HCEC 1CT (cell line): Measurements from ENCODE around the gene CST4.
"Not testable (repeated sequence)": the region's sequence is repeated elsewhere in the genome, so short reads cannot be mapped to it uniquely, and the experiment has no call there.

ENCODE experiments used
- DNase-seq: peaks from one replicate; pipeline ENCODE4 v3.0.0-alpha.2; 2017

The CST4 gene

DNA sequence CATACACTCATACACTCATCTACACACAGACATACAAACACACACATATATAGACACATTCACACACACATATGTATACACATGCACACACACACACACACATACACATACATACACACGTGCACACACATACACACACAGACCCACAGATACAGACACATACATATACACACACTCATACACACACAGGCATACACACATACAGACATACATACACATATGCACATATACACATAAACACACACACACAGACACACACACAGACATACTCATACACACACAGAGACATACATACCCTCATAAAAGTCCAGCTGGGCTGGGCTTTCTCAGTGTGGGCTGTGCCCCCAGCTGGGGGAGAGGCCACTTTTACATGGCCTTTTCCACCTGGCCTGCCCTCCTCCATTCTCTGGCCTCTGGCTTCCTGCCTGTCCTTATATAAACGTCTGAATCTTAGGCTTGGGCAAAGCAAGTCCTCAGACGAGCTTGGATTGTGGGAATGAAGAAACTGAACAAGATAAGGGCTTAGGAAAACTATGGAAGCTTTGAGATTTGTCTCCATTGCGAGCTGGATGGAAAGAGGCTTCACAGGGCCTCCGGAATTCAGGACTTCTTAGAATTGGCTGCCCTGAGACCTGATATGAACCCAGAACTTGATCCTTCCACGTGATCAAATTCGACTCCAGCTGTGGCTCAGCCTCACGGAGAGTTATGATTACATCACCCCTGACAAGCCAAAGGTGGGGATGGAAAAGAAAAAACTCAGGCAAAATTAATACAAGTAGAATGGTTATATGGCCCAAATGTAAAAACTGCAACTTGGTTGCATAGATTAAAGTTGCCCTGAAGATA lies 28.6 kb downstream of the CST4 start:
- DNase-seq, result peak; percentile 63

DNA sequence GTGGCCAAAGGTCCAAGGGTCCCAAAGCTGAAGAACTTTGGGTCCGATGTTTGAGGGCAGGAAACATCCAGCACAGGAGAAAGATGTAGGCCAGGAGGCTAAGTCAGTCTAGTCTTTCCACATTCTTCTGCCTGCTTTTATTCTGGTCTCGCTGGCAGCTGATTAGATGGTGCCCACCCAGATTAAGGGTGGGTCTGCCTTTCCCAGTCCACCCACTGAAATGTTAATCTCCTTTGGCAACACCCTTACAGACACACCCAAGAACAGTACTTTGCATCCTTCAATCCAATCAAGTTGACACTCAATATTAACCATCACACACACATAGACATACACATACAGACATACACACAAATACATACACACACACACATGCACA lies 29.2 kb downstream of the CST4 start:
- not testable (repeated sequence) for DNase-seq

DNA sequence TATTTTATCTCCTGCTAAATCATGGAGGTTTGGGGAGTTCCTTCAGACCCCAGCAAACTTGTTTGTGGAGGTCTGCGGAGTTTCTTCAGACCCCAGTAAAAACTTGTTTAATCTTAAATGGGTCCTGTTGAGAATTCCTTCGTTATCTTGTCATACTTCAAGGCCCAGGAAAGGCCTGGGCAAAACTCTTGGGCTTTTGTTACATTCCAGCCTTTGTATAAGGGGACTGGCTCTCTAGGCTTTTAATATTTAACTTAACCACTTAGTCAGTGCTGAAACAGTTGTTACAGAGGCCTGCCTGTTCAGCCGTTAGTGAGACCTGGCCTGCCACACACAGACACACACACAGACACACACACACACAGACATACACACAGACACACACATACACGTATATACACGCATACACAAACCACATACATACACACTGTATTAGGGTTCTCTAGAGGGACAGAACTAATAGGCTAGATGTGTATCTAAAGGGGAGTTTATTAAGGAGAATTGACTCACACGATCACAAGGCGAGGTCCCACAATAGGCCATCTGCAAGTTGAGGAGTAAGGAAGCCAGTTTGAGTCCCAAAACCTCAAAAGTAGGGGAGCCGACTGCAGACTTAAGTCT lies 29.7 kb downstream of the CST4 start:
- DNase-seq, result no peak

DNA sequence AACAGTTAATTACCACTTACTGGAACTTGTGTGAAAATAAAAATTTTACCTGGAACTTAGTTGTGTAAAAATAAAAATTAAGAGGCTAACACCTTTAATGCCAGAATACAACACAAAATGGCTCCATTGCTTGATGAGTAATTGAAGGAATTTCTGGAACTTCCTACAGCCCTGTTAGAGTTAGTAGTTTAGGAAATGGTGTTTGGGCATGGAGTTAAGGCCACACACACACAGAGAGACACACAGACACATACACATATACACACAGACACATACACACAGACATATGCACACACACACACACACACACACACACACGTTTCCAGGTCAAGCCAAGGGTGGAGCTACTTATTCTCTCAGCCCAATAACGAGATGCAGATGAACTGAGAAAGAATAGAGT lies 30.5 kb downstream of the CST4 start:
- no peak for DNase-seq

DNA sequence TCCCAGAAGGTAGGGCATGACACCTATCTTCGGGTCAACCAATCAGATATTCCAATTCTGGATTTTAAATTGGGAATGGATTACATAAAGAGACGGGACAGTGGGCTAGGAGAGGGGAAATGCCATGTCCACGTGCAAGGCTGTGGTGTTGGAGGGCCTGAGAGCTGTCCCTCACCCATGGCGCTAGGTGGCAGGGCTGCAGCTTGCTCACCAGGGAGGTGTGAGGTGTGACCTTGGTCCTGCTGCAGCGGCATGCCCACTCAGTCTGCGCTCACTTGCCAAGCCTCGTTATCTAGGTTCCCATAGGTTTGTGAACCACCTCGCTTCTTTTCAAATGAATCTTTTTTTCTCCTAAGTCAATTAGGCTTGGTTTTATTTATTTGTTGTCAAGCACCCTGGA lies 31.6 kb downstream of the CST4 start:
- DNase-seq, result no peak

DNA sequence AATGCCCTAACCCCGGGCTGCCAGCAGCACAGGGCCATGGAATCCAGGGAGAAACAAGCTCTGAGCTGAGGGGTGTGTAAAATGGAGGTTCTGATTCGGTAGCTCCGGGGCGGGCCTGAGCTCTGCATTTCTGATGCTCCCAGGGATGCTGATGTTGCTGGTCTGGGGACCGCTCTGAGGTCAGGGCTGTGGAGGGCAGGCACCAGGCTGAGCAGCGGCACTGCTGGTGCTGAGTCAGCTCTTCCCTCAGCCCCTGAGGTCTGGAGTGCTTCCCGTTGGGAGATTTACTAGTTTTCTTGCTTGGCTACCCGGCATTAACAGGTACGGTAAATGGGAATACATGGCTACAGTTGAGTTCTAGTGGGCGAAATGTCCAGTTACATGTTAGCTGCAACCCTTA lies 32.5 kb downstream of the CST4 start:
- no peak for DNase-seq

DNA sequence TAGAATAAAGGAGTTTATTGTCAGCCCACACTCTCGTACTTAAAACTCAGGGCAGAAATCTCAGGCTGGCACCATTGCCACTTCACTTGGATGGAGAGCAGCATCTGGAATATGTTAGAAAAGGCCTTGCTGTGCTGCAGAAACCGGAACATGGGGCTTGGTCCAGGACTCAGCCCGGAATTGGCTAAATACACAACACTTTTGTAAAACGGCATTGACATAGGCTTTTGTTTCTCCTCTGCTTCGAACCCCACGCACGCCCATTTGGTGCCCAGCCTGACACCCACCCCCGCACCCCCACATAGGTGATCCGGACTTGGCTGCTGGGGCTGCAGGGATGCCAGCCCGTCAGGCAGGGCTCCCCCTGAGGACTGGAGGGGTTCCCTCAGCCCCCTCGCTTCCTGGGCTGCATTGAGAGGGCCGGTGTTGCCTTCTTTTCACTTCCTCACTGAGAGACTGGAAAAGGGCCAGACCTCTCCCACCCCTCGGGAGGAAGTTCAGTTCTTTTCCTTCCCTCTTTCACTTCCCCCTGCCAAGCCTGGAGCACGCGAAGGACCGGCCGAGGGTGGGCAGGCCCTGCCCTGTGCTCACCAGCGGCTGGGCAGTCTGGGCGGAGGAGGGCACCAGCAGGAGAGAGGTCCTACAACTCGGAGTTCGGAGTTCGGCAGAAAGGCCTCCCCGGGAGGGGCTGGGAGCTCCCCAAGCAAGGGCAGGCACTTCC lies 33.2 kb downstream of the CST4 start:
- no peak for DNase-seq

DNA sequence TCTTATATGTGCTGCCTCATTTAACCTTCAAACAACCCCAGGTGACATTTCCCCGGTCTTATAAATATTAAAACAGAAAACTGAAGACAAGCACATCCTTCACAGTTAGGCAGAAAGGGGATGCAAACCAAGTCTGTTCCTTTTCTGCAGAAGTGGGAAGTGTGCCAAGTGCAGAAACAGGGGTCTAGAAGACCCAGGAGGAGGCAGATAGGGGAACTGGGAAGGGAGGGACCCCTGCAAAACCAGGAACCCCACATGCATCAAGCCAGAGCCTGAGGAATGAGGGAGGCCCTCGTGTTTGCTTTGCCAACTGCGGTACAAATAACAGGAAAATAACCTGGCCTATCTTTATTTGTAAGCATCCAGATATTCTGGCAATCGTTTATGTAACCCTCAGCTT lies 34.1 kb downstream of the CST4 start:
- no peak for DNase-seq

DNA sequence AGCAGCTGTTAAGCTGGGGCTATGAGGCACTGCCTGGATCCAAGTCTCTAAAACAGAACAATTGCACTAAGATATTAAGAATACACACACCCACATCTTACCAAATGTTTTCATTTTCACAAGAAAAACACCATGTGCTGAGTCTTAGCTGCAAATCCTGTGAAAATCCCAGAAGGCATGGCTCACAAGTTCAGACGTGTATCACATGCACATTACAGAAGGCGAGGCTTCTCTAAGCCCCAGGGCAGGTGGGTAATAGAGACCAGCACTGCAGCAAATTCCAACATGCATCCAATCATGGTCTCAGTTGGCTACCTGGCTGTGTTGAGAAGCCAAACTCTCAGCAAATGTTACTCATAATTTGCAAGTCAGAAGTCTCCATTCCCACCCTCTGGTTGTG lies 34.8 kb downstream of the CST4 start:
- DNase-seq, result no peak

DNA sequence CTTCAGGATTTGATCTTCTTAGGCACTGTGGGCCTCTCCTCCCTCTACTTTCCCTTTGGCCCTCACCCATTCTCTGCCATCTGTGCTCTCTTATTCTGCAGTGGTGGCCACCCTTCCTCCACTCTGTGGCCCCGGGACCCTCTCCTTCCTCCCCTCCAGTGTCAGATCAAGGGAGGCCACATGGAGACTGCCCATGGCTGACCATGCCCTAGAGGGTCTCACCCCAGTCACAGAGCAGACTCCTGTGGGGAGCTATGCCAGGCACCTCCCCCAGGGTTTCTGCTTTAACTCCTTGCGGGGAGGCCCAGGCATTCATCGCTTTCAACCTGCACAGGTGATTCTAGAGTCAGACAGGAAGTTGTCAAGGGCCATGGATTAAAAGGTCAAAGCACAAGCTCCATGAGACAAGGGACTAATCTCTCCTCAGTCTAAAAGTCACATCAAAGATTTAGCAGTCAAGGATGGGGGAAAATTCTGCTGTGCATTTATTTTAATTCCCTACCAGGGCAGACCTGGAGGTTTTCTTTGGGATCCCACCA lies 35.4 kb downstream of the CST4 start:
- no peak for DNase-seq

DNA sequence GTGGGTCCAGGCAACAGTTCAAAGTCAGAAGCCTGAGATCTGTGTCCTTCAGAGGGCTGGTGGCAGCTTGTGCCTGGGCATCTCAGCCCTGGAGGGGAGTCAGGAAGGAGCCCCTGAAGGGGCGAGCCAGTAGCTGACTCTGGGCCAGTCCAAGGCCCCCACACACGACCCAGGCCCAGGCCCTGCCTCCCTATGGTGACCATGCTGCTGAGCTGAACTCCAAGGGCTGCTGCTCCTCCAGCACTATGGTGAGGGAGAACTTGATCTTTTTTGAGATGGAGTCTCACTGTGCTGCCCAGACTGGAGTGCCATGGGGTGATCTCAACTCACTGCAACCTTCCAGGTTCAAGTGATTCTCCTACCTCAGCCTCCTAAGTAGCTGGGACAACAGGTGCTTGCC lies 35.9 kb downstream of the CST4 start:
- no peak for DNase-seq

DNA sequence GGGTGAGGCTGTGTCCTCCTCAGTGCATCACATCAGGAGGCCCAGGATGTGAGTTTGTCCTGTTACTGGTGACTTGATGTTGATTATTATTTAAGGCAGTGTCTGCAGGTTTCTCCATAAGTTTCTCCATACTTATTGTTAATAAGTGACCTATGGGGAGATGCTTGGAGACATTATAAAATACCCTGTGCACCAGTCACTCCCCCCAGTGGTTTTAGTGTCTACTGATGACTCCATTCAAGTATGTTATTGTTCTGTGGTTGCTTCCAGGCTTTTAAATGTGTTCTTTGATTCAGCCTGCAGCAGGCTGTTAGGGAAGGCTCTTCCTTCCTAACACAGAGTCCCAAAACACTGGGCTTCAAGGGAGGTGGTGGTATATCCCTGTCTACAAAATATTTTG lies 36.5 kb downstream of the CST4 start:
- DNase-seq, result no peak

DNA sequence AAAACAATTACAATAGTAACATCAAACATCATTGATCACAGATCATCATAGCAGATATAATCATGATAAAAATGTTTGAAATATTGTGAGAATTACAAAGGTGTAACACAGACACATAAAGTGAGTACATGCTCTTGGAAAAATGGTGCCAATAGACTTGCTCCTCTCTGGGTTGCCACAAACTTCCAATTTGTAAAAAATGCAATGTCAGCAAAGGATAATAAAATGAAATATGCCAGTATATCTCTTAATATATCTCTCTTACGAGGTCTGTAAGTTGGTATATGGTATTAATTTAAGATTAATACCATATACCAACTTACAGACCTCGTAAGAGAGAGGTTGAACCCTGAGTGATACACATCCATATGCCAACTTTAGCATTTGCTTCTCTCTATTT lies 37.7 kb downstream of the CST4 start:
- no peak for DNase-seq

DNA sequence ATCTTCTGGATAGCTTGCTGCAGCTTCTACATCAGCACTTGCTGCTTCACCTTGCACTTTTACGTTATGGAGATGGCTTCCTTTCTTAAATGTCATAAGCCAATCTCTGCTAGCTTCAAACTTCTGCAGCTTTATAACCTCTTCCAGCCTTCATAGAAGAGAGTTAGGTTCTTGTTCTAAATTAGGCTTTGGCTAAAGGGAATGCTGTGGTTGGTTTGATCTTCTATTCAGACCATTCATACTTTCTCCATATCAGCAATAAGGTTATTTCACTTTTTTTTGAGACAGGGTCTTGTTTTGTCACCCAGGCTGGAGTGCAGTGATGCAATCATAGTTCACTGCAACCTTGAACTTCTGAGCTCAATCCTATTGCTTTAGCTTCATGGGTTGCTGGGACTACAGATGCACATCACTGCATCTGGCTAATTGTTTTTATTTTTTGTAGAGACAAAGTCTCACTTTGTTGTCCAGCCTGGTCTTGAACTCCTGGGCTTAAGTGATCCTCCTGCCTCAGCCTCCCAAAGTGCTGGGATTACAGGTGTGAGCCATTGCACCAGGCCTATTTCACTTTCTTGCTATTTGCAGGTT lies 38.9 kb downstream of the CST4 start:
- no peak for DNase-seq

DNA sequence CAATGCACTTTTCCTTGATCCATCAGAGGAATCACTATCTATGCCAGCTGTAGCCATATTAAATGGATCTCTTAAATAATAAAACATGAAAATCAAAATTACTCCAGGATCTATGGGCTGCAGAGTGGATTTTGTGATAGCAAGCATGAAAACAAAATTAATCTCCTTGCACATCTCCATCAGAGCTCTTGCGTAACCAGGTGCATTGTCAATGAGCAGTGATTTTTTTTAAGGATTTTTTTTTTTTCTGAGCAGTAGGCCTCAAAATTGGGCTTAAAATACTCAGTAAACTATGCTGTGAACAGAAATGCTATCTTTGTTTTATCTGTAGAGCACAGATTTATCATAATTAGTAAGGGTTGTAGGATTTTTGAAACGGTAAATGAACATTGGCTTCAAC lies 39.6 kb downstream of the CST4 start:
- no peak for DNase-seq

DNA sequence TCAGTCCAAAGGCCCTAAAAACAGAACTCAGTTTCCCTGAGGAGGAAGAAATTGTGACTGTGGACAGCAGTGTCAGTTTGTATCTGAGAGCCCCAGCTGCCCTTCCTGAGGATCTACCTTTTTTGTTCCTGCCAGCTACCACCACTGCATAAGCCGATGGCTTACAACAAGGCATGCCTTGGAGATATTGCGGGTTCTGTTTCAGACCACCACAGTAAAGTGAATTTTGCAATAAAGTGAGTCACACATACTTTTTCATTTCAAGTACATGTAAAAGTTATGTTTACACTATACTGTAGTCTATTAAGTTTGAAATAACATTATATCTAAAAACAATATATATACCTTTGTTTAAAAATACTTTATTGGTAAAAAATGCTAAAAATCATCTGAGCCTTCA lies 41.5 kb downstream of the CST4 start:
- peak; percentile 23 for DNase-seq

DNA sequence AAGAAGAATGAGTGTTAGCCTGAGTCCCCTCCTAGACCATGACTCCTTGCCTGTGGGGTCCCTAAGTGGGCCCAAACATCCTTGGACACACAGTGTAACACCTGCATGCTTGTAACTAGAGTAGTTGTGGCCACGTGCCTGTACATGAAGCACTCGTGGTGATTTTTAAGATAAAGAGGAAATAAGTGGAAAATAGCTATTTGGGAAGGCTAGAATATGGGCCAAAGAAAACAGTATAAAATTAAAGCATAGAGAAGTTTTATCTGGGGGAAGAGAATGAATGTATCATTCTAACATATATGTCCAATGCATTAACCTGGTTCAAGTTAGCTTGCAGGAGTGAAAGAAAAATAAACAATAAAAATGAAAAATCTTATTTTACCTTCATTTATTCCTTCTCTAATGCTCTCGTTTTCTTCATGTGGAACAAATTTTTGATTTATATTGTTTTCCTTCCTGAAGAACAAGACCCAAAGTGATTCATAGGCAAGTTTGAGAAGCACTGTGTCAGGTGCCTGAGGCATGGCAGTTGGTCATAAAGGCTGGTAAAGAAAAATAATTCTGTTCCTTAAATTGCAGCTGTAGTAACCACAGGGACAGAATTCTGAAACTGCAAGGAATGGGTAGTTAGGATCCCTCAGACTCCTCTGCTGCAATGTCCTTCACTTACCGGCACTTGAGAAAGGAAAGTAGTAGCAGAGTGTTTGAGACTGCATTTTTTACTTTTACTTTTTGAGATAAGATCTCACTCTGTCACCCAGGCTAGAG lies 42.5 kb downstream of the CST4 start:
- DNase-seq, result no peak

DNA sequence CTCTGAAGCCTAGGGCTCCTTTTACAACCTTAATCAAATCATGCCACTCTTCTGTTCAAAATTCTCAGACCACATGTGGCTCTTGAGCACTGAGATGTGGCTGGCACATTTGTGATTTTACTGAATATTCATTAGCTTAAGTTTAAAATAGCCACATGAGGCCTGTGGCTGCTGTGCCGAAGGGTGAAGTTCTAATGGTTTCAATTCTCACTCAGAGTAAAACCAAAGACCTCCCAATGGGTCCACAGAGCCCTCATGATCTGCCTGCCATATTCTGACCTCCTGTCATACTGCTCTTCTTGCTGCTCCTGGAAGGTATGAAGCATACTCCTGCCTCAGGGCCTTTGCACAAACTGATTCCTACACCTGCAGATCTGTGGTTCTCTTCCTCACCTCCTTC lies 43.3 kb downstream of the CST4 start:
- DNase-seq, result no peak

DNA sequence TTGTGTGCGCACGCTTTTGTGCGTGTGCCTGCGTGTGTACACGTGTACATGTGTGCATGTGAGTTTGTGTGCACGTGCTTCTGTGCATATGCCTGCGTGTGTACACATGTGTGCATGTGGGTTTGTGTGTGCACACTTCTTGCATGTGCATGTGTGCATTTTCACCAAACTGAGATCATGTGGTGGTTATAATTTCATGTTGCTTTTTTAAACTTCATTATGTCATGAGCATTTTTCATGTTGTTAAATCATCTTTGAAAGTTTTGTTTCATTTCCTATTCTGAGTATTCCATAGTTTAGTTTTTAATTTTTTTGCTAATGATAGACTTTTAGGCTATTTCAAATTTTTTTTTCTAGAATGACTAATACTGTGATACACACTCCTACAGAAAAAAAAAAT lies 44.7 kb downstream of the CST4 start:
- no peak for DNase-seq

DNA sequence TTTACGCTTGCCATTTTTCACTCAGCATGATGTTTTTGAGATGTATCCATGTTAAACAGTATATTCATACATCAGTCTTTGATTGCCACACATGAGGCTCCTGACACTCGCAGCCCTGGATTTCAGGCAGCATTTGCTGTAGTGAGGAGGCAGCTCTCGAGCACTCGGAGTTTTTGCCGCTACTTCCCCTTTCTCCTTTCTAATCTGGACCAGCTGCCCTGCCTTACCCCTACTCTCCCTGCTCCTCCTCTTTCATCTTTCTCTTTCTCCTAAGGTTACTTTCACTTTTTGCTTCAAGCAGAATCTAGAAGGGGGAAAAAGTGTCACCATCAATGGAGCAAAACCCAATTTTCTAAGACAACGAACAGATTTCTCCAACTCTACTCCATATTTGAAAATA lies 45.2 kb downstream of the CST4 start:
- DNase-seq, result no peak

DNA sequence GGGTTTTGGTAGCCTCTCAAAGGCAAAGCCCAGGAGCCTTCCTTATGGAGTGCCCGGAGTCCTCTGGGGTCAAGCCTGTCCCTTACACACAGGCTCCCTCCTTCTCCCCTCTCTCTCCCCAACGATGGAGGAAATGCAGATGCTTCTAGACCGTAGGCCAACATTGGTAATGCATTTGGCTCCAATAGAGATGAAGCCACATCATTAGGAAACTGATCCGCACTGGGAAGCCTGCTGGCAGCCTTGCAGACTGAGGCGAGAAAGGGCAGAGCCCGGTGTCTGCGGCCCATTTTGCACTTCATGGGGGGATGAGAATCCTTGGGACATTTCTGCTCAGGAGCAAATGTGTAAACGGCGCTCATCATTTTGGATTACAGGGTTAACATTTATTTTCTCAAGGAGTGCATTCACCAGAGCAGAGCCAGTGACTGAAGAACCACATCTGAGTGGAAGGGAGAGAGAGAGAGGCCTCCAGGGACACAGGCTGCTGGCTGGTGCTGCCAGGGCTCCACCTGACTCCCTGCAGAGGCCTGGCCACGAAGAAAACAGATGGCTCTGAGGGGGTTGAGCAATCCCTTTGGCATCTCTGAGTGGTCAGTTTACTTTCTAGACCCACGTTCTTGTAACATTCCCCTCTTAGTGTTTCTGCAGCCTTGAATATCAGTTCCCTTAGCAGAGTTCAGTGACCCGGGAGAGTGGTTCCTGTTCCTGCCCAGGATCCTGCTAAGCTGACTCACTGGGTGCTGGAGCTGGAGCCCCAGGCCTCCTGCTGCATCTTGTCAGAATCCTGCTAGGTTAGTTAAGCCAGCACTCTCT lies 46.7 kb downstream of the CST4 start:
- DNase-seq, result peak; percentile 83
